ENCODE data around the gene LST1.

DNA sequence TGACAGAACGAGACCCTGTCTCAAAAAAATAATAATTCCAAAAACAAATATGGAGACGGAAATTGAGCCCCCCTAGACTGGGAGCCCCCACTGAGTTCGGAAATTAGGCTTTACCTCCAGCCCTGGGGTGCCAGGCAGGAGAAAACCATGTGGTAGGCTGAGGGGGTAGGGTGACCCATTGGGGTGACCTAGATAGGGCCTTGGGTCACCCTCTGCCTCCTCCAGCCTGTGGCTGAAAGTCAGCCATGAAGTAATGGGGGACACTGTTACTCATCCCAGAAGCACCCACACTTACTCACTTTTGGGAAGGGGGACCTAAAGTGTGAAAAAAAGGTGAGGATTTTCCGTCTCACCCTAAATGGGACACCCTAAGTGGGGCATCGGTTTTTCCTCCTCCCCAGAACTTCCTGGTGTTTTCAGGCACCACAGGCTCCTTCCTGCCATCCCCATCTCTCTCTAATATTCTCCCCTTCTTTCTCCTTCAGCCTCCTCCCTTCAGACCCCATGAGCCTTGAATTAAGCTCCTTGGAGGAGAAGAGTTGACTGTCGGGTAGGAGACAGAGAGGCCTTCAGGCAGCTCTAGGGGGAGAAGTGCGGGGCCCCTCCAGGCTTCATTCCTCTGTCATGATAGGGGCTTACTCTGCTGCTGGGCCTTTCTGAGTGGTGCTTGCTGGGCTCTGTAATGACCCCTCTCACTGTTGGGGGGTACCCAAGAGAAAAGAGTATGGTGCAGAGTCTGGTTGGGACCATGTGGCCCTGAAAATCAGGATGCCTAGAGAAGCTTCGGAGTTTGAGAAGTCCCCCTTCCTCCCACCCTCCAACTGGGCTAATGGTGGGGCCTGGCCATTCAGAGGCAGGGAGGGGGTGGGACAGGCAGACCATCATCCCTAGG, 6.3 kb upstream of the LST1 start:
- TF ChIP-seq CTCF (conservative IDR thresholded peaks at IDR 0.05; ENCODE audit: low read depth, low read length) = no peak
- TF ChIP-seq EZH2phosphoT487 (IDR thresholded peaks at IDR 0.05; ENCODE audit: borderline replicate concordance, low read length) = no peak

All from PC-3 (cell line).